ENCODE data around the gene KRTAP4-7.

DNA sequence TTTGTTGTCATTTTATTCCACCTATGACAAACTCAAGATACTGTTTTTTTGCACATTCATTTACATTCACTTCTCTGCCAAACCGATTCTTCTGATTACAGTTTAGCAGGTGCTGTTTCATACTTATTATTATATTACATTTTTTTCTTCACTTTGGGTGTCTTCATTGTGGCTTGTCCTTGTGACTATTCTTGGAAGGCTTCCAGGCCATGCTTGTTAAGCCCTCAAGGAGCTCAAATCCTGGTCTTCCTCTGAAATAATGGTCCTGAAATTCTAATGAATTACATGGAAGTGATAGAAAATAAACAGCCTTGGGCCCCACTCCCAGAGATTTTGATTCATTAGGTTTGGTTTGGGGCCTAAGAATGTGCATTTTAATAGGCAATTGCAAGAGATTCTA is 19.6 kb upstream of the KRTAP4-7 start:
- TF ChIP-seq, protein P1, sequence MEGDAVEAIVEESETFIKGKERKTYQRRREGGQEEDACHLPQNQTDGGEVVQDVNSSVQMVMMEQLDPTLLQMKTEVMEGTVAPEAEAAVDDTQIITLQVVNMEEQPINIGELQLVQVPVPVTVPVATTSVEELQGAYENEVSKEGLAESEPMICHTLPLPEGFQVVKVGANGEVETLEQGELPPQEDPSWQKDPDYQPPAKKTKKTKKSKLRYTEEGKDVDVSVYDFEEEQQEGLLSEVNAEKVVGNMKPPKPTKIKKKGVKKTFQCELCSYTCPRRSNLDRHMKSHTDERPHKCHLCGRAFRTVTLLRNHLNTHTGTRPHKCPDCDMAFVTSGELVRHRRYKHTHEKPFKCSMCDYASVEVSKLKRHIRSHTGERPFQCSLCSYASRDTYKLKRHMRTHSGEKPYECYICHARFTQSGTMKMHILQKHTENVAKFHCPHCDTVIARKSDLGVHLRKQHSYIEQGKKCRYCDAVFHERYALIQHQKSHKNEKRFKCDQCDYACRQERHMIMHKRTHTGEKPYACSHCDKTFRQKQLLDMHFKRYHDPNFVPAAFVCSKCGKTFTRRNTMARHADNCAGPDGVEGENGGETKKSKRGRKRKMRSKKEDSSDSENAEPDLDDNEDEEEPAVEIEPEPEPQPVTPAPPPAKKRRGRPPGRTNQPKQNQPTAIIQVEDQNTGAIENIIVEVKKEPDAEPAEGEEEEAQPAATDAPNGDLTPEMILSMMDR (IDR thresholded peaks at IDR 0.05 in 2 of 3, conservative IDR thresholded peaks at IDR 0.05 in 1 of 3; ENCODE audit: borderline replicate concordance in 1 of 3, insufficient read depth in 1 of 3, low read depth in 2 of 3, low read length in 2 of 3), result no peak
- no peak for TF ChIP-seq POLR2AphosphoS5 (IDR thresholded peaks at IDR 0.05; ENCODE audit: low read depth, low read length)
- TF ChIP-seq SP1 (IDR thresholded peaks at IDR 0.05; ENCODE audit: low read depth), result no peak
- TF ChIP-seq SIN3A (IDR thresholded peaks at IDR 0.05; ENCODE audit: low read depth), result no peak
- TF ChIP-seq CEBPB (IDR thresholded peaks at IDR 0.05; ENCODE audit: low read depth), result no peak
- TF ChIP-seq POLR2A (IDR thresholded peaks at IDR 0.05; ENCODE audit: borderline replicate concordance, extremely low read depth, insufficient read depth, insufficient read length), result no peak
- TF ChIP-seq, protein P2, sequence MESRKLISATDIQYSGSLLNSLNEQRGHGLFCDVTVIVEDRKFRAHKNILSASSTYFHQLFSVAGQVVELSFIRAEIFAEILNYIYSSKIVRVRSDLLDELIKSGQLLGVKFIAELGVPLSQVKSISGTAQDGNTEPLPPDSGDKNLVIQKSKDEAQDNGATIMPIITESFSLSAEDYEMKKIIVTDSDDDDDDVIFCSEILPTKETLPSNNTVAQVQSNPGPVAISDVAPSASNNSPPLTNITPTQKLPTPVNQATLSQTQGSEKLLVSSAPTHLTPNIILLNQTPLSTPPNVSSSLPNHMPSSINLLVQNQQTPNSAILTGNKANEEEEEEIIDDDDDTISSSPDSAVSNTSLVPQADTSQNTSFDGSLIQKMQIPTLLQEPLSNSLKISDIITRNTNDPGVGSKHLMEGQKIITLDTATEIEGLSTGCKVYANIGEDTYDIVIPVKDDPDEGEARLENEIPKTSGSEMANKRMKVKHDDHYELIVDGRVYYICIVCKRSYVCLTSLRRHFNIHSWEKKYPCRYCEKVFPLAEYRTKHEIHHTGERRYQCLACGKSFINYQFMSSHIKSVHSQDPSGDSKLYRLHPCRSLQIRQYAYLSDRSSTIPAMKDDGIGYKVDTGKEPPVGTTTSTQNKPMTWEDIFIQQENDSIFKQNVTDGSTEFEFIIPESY (IDR thresholded peaks at IDR 0.05; ENCODE audit: extremely low read depth, insufficient replicate concordance, low read length), result no peak
- TF ChIP-seq TCF7L2 (IDR thresholded peaks at IDR 0.05; ENCODE audit: borderline replicate concordance, extremely low read depth, insufficient read depth, insufficient read length), result no peak
- TF ChIP-seq YY1 (IDR thresholded peaks at IDR 0.05; ENCODE audit: extremely low read depth, insufficient replicate concordance, low read depth, low read length), result no peak

Measured in HCT116 (cell line).